HG03060 (cell line): ENCODE measurements around the gene TENM4.

ENCODE experiments used
- ATAC-seq: cut with Tn5 transposase; IDR thresholded peaks from one replicate; pipeline ENCODE4 v1.9.1; 2021; ENCODE audit warnings: low read depth, moderate number of reproducible peaks; ENCODE audit not compliant: unreplicated experiment

The TENM4 gene

GRCh38 chr11:79353706-79354105 lies 87.1 kb downstream of the TENM4 start:
- no peak for ATAC-seq

DNA sequence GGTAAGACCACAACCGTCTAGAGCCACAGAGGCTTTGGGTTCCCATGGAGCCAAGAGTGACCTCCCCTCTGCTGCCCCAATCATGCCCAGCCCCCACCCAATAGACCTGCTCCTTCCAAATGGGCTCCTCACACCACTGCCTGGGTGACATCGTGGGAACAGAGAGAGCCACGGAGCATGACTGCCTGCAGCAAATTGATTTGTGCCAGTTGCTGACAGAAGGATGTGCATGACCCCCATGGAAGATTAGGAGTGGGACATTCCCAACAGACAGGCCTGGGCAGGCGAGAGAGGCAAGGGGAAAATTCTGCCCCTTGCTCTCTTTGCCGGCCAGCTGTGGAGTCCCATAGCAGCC lies 88.5 kb downstream of the TENM4 start:
- ATAC-seq: no peak

GRCh38 chr11:79348976-79349682 lies 91.7 kb downstream of the TENM4 start:
- ATAC-seq: no peak

DNA sequence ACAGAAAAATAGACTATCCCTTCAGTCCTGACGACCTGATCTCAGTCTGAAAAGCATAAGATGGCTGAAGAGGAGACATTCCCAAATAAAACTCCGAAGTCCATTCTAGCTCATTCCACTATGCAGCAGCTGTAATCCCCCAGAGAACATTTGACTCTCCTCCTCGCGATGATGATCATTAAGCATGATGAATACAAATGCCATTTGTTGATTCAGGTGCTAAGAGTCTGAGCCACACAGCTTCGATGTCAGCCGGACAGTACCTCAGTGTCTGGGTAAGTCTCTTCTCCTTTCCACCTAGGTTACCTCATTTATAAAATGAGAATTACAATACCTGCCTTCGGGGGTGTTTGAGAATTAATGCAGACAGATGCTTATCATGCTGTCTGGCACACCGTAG lies 94.8 kb downstream of the TENM4 start:
- ATAC-seq: no peak

DNA sequence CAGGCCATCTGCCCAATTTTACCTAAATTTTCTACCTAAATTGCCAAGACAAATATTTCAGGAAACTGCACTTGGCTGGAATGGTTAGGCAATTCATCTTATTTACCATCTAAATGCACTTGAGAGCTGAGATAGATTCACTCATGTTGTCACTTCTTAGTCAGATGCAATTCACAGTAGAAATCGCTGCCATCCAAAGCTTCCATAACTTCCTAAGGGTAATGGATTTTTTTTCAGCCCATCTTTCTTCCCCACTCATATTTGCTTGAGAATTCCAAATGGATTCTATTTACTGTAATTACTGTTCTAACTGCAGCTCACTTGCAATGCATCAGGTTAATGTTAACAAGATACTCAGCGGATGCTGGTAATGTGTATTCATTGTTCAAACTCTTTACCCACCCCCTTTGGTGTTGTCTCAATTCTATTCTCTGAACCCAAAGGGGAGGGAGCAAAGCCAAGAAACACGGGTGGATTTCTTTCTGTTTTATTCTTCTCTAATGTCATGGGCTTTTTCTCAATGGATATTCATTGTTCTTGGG lies 96.0 kb downstream of the TENM4 start:
- no peak for ATAC-seq

GRCh38 chr11:79342686-79343085 lies 98.1 kb downstream of the TENM4 start:
- ATAC-seq: no peak

DNA sequence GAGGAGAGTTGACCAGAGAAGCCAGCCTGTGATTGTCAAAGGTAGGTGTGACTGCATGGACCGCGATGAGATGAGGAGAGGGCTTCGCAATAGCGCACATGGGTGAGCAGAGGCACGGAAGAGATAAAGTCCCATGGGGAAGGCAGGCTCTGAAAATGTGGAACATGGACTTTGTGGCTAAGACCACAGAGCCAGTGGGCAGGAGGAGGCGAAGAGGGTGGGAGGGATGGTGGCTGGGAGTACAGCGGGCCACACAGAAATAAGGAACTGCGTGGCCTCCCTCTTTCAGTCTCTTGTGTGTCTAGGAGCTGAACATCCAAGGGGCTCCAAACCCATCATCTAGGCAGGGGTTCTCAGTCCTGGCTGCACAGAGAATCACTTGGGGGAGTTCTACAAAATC lies 98.6 kb downstream of the TENM4 start:
- ATAC-seq: no peak

- ATAC-seq: no peak
These were observed 100.3 kb downstream of the TENM4 start for GRCh38 chr11:79340535-79340934.

GRCh38 chr11:79336797-79337517 lies 103.9 kb downstream of the TENM4 start:
- ATAC-seq: no peak

DNA sequence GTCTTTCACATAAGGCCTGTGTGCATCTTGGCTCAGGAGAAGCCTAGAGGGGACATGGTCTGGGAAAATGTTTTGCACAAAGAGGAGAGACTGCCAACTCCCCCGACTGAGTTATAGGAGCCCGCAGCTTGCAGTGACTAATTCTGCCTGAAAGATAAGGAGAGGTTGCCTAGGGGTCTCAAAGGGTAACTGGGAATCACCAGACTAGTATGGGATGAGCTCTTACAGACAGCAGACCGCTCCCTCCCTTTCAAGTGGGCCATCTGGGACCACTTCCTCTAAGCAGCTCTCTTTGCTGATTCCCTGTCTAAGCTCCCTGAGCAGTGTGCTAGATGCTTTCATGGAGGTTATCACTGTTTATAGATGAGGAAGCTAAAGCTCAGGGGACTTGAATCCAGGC lies 105.1 kb downstream of the TENM4 start:
- ATAC-seq: no peak

DNA sequence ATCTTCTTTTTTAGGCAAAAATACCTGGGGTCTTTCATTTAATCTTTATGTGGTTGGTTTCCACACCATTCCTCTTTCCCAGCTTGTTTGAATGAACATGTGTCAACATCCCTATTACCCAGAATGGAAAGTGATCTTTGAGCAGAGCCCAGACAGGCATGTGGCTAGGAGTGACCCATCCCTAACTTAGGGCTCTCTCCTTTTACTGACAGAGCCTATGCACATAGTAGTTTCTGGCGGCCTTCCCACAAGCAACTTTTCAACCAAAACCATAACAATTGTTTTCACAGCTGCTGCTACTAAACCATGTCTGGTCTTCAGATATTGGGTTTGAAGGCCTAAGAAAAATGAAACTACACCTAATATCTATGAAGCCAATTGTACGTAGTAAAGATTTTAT lies 107.5 kb downstream of the TENM4 start:
- no peak for ATAC-seq

- ATAC-seq: no peak
These were observed 108.8 kb downstream of the TENM4 start for GRCh38 chr11:79332017-79332416.

- no peak for ATAC-seq
These were observed 109.5 kb downstream of the TENM4 start for GRCh38 chr11:79331203-79331901.

GRCh38 chr11:79330651-79331050 lies 110.2 kb downstream of the TENM4 start:
- no peak for ATAC-seq

DNA sequence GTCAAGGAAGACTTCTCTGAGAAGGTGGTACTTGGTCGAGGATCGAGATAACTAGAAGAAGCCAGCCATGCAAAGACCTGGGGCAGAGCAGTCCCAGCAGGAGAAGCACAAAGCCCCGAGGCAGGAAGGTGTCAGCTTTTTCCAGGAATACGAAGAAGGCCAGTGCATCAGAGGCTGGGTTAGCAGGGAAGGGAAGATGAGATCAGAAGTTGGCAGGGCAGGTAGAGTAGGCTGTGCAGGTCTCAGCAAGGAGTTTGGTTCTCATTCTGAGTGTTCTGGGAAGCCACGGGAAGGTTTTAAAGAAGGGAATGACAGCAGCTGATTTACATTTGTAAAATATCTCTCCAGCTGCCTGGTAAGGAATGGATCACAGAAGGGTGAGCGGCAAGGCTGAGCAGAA lies 111.3 kb downstream of the TENM4 start:
- ATAC-seq: no peak

- no peak for ATAC-seq
These were observed 112.4 kb downstream of the TENM4 start for GRCh38 chr11:79328402-79328801.

DNA sequence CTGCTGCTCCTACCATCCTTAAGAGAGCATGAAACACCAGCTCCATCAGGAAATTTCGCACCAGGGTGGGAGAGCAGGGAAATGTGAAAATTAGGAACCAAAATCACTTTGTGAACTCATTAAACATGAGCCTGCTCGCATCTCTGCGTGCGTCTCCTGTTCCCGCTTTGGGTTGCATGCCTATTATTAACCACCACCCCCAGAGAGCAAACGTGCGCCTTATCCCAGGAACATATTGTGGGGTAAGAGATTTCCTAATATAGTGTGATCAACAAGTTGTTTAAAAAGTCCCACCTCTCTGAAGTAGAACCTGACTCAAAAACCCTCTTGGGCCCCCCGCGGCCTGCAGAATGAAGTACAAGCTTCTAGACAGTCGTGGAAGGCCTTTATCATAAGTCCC lies 115.0 kb downstream of the TENM4 start:
- no peak for ATAC-seq

DNA sequence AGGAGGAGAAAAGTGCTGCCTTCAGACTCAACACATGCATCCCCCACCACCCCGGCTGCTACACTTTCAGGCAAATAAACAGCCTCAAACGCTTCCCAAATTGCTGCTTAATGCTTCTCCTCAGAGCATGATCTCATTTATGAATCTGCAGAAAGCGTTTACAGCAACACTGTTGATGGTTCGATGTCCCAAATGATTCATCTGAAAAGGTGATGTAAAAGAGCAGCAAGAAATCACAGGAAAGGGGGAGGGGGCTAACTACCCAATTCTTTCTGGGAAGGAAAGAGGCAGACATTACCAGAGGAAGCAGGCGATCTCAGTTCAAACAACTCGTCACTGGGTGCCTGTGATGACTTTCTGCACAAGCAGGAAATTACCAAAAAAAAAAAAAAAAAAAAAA lies 119.6 kb downstream of the TENM4 start:
- no peak for ATAC-seq

DNA sequence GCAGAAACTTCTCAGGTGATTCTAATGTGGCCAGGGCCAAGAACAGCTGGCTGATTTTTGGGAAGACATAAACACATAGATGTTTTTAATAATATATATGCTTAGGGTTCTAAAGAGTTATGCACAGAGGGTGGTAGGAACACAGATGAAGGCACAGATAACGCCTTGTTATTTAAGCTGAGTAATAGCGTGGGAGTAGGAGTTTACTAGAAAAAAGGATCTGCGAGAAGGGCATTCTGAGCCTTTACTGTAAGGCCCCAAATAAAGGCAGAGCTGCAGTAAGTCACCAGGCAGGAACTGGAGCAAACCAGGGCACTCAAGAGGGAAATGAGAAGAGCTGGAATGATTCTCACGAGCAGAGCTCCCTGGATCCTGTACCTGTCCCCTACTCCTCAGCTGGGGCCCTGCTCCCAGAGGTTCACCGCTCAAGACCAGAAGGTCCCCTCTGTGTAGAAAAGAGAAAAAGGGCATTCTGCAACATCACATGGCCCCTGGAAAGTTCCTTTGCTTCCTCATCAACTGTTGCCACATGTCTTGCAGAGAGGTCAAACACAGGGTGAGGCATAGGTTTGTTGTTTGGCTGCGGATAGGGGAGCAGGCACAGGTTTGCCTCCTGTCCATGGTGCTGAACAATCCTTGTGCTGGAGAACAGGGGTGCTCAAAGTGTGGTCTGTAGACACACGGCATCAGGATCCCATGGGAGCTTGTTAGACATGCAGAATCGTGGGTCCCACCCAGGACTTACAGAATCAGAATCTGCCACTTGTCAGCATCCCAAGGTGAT lies 125.7 kb downstream of the TENM4 start:
- no peak for ATAC-seq

DNA sequence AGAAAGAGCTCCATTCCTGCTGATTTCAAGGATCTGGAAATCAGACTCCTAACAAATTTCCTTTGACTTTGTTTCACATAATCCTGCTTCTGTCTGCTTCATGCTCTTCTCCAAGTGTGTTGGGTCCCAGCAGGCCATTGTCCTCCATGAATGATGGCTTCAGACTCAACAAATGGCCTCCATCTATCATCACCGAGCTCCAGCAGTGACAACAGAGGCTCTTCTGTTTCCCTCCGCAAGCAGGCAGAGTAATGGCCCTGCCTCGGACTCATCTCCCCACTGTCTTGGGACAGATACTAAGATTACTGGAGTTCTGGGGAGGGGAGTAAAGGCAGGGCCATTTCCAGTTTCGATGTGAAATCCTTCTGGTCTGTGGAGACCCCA lies 127.3 kb downstream of the TENM4 start:
- no peak for ATAC-seq
